Stimulated activated naive CD8-positive, alpha-beta T cell treated with anti-CD3 and anti-CD28 coated beads, Interleukin-15, Interleukin-2, amounts not matched to agents 100 ng/mL and 50 ng/mL, for 24 hours (primary cell): ENCODE measurements around the gene UPK3B.
"Not testable (repeated sequence)": the region's sequence is repeated elsewhere in the genome, so short reads cannot be mapped to it uniquely, and the experiment has no call there.

Source experiments
- H3K27ac Mint-ChIP-seq: one replicate; pipeline ENCODE4 v1.8.0; 2021; ENCODE audit warnings: mild to moderate bottlenecking, mixed read lengths
- H3K27me3 Mint-ChIP-seq: one replicate; pipeline ENCODE4 v1.8.0; 2021; ENCODE audit warnings: mixed read lengths
- H3K36me3 Mint-ChIP-seq: one replicate; pipeline ENCODE4 v1.8.0; 2021; ENCODE audit warnings: low read depth, mixed read lengths
- H3K4me1 Mint-ChIP-seq: one replicate; pipeline ENCODE4 v1.8.0; 2021; ENCODE audit warnings: low read depth, mixed read lengths
- H3K4me3 Mint-ChIP-seq: one replicate; pipeline ENCODE4 v1.8.0; 2021; ENCODE audit warnings: mild to moderate bottlenecking, mixed read lengths
- H3K9me3 Mint-ChIP-seq: one replicate; pipeline ENCODE4 v1.8.0; 2021; ENCODE audit warnings: mixed read lengths

The UPK3B gene

DNA sequence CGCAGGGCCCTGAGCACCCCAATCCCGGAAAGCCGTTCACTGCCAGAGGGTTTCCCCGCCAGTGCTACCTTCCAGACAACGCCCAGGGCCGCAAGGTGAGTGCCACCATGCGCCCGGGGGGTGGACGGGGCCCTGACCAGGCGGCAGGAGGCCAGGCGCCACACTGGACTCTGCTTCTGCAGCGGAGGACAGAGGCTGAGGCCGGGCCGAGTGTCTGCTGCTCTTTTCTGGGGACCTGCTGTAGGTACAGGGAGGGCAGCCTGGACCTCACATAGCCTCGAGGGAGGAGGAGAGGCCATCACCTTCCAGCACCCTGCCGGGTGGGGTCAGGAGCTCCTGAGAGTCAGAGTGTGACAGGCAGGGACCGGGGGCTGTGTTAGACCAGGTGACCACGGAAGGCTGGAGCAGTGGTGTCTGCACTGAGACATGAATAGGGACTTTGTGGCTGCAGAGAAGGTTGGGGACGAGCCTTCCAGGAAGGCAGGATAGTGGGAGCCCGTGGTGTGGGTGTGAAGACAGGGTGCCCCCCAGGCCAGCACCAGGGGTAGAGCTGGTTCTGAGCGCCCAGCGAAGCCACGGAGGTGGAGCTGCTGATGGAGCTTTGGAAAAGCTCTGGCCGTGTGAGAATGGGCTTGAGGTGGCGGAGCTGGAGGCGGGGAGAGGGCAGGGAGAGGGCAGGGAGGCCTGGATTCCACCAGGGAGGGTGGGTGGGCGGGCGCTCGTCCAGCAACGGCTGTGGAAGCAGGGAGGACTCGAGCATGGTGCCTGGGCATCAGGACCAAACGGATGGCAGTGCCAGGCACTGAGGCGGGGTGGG is 5.8 kb upstream of the UPK3B start:
- H3K4me1 Mint-ChIP-seq, H3K27me3 Mint-ChIP-seq, H3K4me3 Mint-ChIP-seq, H3K9me3 Mint-ChIP-seq, H3K36me3 Mint-ChIP-seq: not testable (repeated sequence)
- peak overlapping the region; percentile 45 for H3K27ac Mint-ChIP-seq

DNA sequence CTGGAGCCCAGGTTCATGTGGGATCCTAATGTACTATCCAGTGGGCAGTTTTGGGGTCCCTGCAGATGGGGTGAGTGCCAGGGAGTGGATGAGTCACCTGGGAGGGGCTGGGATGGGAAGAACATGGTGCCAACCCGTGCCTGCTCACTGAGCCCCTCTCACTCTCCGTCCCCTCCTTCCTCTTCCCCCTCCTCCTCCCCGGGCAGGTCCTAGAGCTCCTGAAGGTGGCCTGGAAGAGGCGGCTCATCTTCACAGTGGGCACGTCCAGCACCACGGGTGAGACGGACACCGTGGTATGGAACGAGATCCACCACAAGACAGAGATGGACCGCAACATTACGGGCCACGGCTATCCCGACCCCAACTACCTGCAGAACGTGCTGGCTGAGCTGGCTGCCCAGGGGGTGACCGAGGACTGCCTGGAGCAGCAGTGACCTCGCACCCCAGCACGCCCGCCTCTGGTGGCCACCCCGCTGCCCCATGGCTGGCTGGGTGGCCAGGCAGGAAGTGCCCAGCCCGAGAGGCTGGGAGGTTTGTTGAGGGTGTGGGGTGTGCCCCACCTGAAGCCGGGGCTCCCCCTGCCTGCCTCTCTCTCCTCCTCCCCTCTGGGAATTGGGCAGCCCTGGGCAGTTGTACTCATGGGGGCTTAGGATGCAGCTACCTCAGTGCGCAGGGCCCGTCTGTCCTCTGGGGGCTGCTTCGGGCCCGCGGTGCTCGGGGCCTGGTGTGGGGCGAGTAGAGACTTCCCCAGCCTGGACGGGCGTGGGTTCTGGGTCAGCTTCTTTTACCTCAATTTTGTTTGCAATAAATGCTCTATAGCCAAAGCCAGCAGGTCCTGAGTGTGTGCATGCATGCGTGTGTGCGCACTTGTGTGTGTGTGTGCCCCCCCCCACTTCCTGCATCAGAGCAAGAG is 4.9 kb upstream of the UPK3B start:
- Mint-ChIP-seq H3K27ac (no peak overlapping the region), H3K9me3 (no peaks in the 10 kb centered on the region), H3K4me1 (no peaks in the 10 kb centered on the region), H3K27me3 (no peaks in the 10 kb centered on the region), H3K36me3 (peaks cover 7% of the 10 kb centered on the region), H3K4me3 (no peak overlapping the region)

DNA sequence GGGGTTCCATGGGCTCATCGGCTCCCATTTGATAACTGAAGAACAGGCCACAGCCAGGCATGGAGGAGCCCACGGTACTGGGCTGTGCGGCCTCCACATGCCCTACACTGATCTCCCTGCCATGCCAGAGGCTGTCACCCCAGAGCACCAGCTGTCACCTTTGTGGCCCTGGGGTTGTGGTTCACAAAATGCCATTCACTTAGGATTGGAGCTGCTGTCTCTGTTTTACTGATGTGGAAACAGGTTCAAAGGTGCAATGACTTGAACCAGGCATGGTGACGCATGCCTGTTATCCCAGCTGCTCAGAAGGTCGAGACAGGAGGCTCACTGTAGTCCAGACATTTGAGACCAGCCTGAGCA is 4.3 kb upstream of the UPK3B start:
- H3K27ac Mint-ChIP-seq: no peak overlapping the region
- peaks cover 7% of the 10 kb centered on the region for H3K36me3 Mint-ChIP-seq
- no peaks in the 10 kb centered on the region for H3K27me3 Mint-ChIP-seq
- no peaks in the 10 kb centered on the region for H3K9me3 Mint-ChIP-seq
- no peak overlapping the region for H3K4me3 Mint-ChIP-seq
- no peaks in the 10 kb centered on the region for H3K4me1 Mint-ChIP-seq

DNA sequence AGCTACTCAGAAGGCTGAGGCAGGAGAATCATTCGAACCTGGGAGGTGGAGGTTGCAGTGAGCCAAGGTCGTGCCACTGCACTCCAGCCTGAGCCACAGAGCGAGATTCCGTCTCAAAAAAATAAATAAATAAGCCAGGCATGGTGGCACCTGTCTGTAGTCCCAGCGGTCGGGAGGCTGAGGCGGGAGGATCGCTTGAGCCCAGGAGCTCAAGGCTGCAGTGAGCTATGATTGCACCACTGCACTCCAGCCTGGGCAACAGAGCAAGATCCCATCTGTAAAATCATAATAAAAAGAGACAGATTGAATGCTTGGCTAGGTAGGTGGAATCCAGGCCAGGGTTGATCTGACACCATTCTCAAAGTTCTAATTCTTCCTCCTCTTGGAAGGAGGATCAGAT is 3.7 kb upstream of the UPK3B start:
- not testable (repeated sequence) for H3K27ac Mint-ChIP-seq, H3K9me3 Mint-ChIP-seq, H3K27me3 Mint-ChIP-seq

DNA sequence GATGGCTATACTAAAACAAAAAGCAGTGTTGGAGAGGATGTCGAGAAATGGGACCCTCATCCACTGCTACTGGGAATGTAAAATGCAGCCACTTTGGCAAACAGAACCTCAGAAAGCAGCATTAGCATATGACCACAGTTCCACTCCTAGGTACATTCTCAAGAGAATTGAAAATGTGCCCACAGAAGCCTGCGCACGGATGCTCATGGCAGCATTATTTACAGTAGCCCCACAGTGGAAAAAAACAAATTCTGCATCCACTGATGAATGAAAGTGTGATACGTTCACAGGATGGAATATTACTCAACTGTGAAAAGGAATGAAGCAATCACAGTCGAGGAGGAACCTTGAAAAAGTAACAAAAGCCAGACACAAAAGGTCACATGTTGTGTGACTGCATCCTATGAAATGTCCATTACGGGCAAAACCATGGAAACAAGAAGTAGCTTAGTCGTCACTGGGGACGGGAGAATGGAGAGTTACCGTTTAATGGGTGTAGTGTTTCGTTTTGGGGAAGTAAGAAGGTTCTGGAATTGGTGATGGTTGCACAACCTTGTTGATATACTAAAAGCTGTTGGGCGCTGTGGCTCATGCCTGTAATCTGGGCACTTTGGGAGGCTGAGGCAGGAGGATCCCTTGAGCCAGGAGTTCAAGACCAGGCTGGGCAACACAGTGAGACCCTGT is 2.5 kb upstream of the UPK3B start:
- Mint-ChIP-seq H3K27ac (no peak overlapping the region), H3K4me3 (no peak overlapping the region), H3K9me3 (no peaks in the 10 kb centered on the region), H3K36me3 (peaks cover 7% of the 10 kb centered on the region), H3K4me1 (no peaks in the 10 kb centered on the region), H3K27me3 (no peaks in the 10 kb centered on the region)

More for the DNA sequence above, 3.7 kb upstream of the UPK3B start:
- not testable (repeated sequence) for H3K36me3 Mint-ChIP-seq, H3K4me1 Mint-ChIP-seq, H3K4me3 Mint-ChIP-seq

DNA sequence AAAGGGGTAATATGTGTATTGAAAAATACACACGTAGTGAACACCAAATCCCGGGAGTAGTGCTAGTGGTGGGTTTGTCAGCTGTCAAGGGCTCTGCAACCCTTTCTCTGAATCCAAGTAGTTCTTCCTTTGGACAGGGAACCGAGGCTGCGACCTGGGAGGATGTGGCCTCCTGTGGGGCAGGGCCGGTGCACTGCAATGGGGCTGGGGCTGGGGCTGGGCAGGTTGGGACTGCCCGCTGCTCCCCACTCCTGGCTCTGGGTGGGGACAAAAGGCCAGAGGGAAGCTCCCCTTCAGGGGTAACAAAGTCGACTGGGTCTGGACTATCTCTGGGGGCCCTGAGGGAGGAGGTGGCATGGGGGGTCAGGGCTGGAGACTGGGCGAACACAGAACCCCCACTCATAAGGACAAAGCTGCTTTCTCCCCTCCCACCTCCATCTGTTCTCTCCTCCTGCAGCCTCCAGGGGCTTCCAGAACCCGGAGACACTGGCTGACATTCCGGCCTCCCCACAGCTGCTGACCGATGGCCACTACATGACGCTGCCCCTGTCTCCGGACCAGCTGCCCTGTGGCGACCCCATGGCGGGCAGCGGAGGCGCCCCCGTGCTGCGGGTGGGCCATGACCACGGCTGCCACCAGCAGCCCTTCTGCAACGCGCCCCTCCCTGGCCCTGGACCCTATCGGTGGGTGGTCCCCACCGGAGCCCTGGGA is 1.0 kb downstream of the UPK3B start:
- not testable (repeated sequence) for H3K4me1 Mint-ChIP-seq, H3K4me3 Mint-ChIP-seq, H3K36me3 Mint-ChIP-seq, H3K27ac Mint-ChIP-seq, H3K27me3 Mint-ChIP-seq, H3K9me3 Mint-ChIP-seq

DNA sequence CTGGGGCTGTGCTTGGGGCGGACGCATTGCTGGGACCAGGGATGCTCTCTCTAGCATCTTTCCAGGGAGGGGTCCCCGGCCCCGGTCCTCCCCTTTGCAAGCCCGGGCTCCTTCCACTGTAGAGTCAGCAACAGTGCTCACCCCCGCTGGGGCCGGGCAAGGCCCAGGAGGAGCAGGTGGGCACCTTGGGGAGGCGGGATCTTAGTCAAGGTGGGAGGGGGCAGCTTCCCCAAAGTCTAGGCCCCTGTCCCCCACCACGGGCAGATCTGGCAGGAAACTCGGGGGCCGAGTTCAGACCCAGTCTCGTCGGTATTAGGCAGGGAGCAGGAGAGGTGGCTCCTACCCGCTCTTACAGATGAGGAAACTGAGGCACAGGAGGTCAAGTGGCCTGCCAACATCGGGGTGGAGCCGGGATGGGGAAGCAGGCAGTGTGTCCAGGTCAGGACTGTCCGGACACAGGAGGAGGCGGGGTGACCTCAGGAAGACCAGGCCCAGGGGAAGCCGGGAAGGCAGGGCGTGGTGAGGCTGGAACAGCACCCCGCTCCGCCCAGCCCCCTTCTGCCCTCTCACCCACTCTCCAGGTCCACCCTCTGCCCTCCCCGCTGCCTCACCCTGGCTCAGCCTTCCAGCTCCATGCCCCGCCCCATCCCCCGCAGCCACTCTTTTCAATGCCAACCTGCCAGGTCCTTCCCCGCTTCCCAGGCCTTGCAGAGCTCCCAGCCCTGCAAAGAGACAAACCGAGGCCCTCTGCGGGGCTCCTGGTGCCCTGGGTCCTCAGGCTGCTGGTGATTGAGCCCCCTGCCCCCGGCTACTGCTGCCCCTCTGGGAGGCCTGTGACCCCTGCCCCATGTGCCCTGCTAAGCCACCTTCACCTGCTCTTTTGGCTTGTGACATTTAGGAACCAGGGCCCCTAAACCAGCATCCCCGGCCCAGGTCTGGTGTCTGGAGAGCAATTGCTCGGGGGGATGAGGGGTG is 1.8 kb downstream of the UPK3B start:
- H3K27ac Mint-ChIP-seq, H3K4me3 Mint-ChIP-seq, H3K36me3 Mint-ChIP-seq: not testable (repeated sequence)

DNA sequence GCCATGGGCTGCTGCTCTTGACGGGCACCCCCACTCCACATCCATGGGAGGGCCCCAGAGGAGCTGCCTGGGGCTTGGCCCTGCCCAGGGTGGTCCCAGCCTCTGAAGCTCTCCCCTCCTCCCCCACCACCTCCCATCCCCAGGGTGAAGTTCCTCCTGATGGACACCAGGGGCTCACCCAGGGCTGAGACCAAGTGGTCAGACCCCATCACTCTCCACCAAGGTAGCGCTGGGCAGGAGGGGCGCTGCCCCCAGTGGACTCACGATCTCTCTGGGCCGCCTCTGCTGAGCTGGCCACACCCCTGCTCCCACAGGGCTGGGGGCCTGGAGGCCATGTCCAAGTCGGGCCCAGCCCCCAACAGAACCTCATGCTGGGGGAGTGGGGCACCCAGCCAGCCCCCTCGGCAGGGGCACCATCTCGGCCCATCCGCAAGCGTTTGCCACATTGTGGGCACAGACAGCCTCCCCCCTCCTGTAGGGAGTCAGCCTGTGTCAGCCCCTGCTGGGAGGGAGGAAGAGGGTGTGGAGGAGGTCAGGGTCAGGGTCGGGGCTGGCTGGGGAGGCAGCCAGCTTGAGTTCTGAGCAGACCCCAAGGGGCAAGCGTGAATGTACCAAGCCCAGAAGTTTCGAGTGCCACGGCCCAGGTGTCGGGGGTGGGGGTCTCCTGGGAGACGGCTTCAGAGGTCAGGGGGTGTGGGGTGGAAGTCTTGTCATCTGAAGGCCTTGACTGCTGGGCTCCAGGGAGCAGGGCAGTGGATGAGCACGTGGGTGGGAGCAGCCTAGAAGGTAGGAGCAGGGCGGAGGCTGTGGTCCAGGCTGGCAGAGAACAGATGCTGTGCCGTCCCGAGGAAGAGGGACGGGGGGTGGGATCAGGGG is 2.8 kb downstream of the UPK3B start:
- no peaks in the 10 kb centered on the region for H3K4me1 Mint-ChIP-seq

More for the DNA sequence above, 1.8 kb downstream of the UPK3B start:
- not testable (repeated sequence) for H3K9me3 Mint-ChIP-seq, H3K4me1 Mint-ChIP-seq, H3K27me3 Mint-ChIP-seq

DNA sequence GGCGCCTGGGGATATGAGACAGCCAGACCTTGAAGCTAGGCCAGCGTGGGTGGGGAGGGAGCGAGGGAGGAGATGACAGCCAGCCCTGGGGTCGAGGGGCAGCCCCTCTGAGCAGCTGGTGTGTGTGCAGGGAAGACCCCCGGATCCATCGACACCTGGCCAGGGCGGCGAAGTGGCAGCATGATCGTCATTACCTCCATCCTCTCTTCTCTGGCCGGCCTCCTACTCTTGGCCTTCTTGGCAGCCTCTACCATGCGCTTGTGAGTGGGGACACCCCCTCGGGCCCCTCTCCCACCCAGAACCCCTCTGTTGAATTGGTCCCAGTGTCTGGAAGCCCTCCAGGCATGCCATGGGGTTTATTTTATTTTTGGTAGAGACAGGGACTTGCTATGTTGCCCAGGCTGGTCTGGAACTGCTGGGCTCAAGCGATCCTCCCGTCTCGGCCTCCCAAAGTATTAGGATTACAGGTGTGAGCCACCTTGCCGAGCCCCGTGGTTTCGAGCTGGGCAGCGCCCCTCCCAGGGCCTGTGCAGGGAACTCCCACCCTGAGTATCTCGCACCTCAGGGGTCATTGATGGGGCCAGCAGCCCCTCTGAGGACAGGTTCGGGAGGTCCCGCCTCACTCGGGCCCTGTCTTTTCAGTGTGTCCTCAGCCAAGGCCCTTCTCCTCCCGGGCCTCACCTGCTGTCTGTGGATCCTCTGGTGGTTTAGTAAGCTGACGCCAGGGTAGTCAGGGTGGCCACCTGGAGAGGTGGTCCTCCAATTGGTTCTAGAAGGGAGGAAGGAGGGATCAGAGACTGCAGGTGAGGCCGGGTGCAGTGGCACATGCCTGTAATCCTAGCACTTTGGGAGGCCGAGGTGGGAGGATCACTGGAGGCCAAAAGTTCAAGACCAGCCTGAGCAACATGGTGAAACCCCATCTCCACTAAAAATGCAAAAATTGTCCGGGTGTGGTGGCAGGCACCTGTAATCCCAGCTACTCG is 3.8 kb downstream of the UPK3B start:
- no peaks in the 10 kb centered on the region for H3K9me3 Mint-ChIP-seq
- H3K27me3 Mint-ChIP-seq: no peaks in the 10 kb centered on the region
- no peak overlapping the region for H3K27ac Mint-ChIP-seq
- H3K36me3 Mint-ChIP-seq: no peaks in the 10 kb centered on the region
- H3K4me3 Mint-ChIP-seq: no peak overlapping the region
- no peaks in the 10 kb centered on the region for H3K4me1 Mint-ChIP-seq

More for the DNA sequence above, 2.8 kb downstream of the UPK3B start:
- H3K36me3 Mint-ChIP-seq: no peaks in the 10 kb centered on the region
- no peak overlapping the region for H3K4me3 Mint-ChIP-seq
- H3K27ac Mint-ChIP-seq: no peak overlapping the region
- H3K9me3 Mint-ChIP-seq: no peaks in the 10 kb centered on the region
- no peaks in the 10 kb centered on the region for H3K27me3 Mint-ChIP-seq

DNA sequence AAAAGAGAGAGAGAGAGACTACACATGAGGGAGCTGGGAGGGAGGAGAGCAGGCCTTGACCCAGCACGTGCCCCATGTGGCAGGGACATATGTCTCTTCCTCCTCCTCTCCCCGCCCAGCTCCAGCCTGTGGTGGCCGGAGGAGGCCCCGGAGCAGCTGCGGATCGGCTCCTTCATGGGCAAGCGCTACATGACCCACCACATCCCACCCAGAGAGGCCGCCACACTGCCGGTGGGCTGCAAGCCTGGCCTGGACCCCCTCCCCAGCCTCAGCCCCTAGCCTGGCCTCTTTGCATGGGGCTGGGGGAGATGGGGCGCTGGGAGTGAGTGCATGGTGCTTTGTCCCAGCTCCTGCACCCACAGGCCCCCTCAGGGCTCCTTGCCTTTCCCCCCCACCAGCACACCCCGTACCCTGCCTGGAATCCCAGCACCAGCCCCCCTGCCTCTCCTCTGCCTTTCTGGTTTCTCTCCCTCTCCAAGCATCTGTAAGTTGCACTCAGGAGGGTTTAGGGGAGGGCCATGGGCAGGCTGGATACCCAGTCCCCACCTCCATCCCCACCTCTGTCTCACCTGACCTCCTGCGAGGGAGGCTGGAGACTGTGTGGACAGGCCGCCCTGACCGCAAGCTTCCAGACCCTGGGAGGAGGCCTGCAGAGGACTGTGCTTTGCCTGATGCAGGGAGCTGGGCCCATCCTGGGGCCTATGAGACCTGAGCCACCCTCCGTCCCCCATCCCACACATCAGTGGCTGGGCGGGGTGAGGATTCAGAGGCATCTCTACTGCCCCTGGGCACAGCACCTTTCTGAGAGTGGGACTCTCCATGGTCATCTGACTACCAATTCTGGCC is 4.8 kb downstream of the UPK3B start:
- no peaks in the 10 kb centered on the region for H3K4me1 Mint-ChIP-seq
- H3K9me3 Mint-ChIP-seq: no peaks in the 10 kb centered on the region
- H3K27ac Mint-ChIP-seq: no peak overlapping the region
- no peak overlapping the region for H3K4me3 Mint-ChIP-seq
- H3K27me3 Mint-ChIP-seq: no peaks in the 10 kb centered on the region
- no peaks in the 10 kb centered on the region for H3K36me3 Mint-ChIP-seq

DNA sequence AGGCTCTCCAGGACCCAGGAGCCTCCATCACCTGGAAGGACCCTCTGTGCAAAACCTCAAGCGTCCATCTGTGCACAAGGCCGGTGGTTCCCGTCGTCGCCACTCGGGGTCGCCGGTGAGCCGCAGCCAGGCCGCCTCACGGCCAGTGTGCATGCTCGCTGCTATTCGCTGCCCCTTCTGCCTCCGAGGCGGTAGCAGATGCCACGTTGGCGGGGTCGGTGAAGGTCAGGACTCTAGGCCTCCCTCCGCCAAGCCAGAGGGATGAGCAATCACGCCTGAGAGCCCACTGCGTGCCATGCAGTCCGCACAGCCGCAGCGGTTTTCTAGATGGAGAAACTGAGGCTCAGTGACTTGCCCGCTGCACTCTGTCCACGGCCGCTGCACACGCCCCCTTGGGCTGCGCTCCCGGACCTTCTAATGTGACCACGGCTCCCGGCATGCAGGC is 5.7 kb downstream of the UPK3B start:
- Mint-ChIP-seq H3K36me3 (no peaks in the 10 kb centered on the region), H3K4me3 (no peak overlapping the region), H3K4me1 (no peaks in the 10 kb centered on the region), H3K27me3 (no peaks in the 10 kb centered on the region), H3K9me3 (no peaks in the 10 kb centered on the region), H3K27ac (no peak overlapping the region)
